PC-9 (cell line): ENCODE data around the gene GNG13.

Experiments
- EZH2 ChIP-seq: fragments of 200-600 bp; sonication (generic); IDR thresholded peaks from 2 replicates; pipeline ENCODE4 v1.8.0; 2017; ENCODE audit warnings: antibody characterized with exemption, low read depth
- TF ChIP-seq, protein P1 (sequence below): fragments of 200-600 bp; sonication (generic); conservative IDR thresholded peaks from 2 replicates; pipeline ENCODE4 v1.6.1; 2017; ENCODE audit warnings: mixed run types, antibody characterized with exemption, mild to moderate bottlenecking, moderate library complexity

DNA sequence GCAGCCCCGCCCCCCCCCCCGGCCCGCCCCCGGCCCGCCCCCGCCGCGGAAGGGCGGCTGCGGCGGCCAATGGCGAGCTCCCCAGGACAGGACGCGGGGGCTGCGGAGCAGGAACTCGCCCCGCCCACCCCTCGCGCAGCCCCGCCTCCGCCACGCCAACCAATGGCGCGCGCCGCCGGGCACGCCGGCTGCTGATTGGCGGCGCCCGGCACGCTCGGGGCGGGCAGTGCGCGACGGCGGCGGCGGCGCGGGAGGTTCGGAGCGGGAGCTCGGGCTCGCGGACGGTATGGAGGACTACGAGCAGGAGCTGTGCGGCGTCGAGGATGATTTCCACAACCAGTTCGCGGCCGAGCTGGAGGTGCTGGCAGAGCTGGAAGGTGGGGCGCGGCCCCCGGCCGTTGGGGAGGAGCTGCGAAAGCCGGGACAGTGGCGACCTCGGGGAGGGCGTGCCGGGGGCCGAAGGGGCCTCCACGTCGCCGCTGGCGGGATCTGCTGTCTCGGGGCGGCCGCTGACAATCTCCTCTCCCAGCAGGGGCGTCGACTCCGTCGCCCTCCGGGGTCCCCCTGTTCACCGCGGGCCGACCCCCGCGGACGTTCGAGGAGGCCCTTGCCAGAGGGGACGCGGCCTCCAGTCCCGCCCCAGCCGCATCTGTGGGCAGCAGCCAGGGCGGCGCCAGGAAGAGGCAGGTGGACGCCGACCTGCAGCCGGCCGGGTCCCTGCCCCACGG is 12.0 kb downstream of the GNG13 start, which contains the start of gene CHTF18:
- no peak for TF ChIP-seq EZH2
- TF ChIP-seq, protein P1, sequence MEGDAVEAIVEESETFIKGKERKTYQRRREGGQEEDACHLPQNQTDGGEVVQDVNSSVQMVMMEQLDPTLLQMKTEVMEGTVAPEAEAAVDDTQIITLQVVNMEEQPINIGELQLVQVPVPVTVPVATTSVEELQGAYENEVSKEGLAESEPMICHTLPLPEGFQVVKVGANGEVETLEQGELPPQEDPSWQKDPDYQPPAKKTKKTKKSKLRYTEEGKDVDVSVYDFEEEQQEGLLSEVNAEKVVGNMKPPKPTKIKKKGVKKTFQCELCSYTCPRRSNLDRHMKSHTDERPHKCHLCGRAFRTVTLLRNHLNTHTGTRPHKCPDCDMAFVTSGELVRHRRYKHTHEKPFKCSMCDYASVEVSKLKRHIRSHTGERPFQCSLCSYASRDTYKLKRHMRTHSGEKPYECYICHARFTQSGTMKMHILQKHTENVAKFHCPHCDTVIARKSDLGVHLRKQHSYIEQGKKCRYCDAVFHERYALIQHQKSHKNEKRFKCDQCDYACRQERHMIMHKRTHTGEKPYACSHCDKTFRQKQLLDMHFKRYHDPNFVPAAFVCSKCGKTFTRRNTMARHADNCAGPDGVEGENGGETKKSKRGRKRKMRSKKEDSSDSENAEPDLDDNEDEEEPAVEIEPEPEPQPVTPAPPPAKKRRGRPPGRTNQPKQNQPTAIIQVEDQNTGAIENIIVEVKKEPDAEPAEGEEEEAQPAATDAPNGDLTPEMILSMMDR = no peak
